ENCODE results near the gene PLA2G3.

DNA sequence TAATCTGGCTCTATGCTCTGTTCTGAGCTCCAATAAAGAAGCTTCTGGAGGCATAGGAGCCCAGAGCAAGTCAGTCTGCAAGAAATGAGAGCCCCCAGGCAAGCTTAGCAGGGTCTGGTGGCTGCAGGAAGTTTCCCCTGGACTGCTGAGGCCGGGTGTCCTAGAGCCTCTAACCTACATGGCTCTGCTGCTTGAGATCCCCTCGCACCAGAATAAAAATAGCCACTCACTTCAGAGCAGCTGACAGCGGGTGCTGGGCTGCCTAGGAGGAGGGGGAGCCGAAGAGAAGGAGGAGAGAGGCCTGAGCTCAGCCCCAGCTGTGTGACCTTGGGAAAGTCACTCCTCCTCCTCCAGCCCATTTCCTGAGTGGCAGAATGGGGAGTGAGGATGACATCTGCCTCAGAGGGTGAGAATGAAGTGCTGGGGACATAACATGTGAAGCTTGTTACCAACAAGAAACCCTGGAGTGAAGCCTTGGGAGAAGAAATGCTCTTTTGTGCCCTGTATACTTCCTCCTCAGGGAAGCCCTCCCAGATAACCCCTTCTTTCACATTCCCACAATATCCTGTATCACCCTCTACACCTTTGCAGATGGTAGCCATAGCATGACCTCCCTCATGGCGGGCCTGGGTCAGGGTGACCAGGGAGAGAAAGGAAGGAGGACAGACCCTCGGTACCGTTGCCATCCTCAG, 21.1 kb downstream of the PLA2G3 start:
- no peak for TF ChIP-seq CTCF (IDR thresholded peaks at IDR 0.05)
- no peak for TF ChIP-seq POLR2AphosphoS5 (IDR thresholded peaks at IDR 0.05)
